GM10266 (cell line): ENCODE results near the gene SRP14.

Source experiments
- DNase-seq: peaks from one replicate; pipeline ENCODE4 v3.0.0; 2012; ENCODE audit errors: extremely low spot score
- CTCF ChIP-seq: IDR thresholded peaks from 2 replicates; pipeline ENCODE4 v1.5.1; 2012; ENCODE audit warnings: mild to moderate bottlenecking, low read depth; ENCODE audit not compliant: control insufficient read depth, insufficient read depth; ENCODE audit errors: missing control alignments

The SRP14 gene

GRCh38 chr15:40046721-40047414 lies 7.9 kb upstream of the SRP14 start:
- no peak for TF ChIP-seq CTCF
- DNase-seq, result no peak

- no peak for DNase-seq
- no peak for TF ChIP-seq CTCF
These were observed 6.7 kb upstream of the SRP14 start for GRCh38 chr15:40045572-40046217.

GRCh38 chr15:40044717-40045571 lies 6.0 kb upstream of the SRP14 start:
- TF ChIP-seq CTCF, result peak; percentile 99

GRCh38 chr15:40043927-40044716 lies 5.1 kb upstream of the SRP14 start:
- no peak for TF ChIP-seq CTCF
- no peak for DNase-seq

More at GRCh38 chr15:40044717-40045571, 6.0 kb upstream of the SRP14 start:
- DNase-seq, result peak; percentile 87

GRCh38 chr15:40042791-40043320 lies 3.9 kb upstream of the SRP14 start:
- no peak for TF ChIP-seq CTCF
- DNase-seq, result no peak

GRCh38 chr15:40040770-40041169 lies 1.8 kb upstream of the SRP14 start:
- no peak for TF ChIP-seq CTCF

More at GRCh38 chr15:40040770-40041169, 1.8 kb upstream of the SRP14 start:
- DNase-seq, result no peak
